K562 (cell line): ENCODE data around the gene CDK14. TPM values are rescaled to one million over a fixed set of nuclear protein-coding genes. Genes with fewer than 3 reads are reported as not detected.

Experiments used
- BDP1 ChIP-seq: IDR thresholded peaks from 3 replicates; pipeline ENCODE4 v1.6.1; 2011; ENCODE audit not compliant: insufficient read length, insufficient read depth
- CBFA2T2 ChIP-seq: fragments of 450-650 bp; conservative IDR thresholded peaks from 2 replicates; pipeline ENCODE4 v1.6.1; 2017; ENCODE audit warnings: mild to moderate bottlenecking
- PURB ChIP-seq: sonication (generic); formaldehyde crosslinking; IDR thresholded peaks from 2 replicates; pipeline ENCODE4 v1.9.0; 2021; ENCODE audit warnings: low read depth, mild to moderate bottlenecking, missing genetic modification reagents
- RBBP5 ChIP-seq: fragments of 200-600 bp; sonication (generic); IDR thresholded peaks from 2 replicates; pipeline ENCODE4 v1.6.1; 2012; ENCODE audit warnings: borderline replicate concordance, mild to moderate bottlenecking, low read length, control low read depth, inconsistent platforms; ENCODE audit not compliant: insufficient read depth, poor library complexity, severe bottlenecking
- RUNX1 ChIP-seq: sonication (generic); IDR thresholded peaks from 2 replicates; pipeline ENCODE4 v1.6.1; 2016; ENCODE audit warnings: antibody characterized with exemption, low read depth
- ZNF184 ChIP-seq: sonication (generic); formaldehyde crosslinking; IDR thresholded peaks from 2 replicates; pipeline ENCODE4 v1.5.0; 2020; ENCODE audit warnings: missing genetic modification reagents
- polyA plus RNA-seq, 8 experiments: library from polyadenylated mRNA; depleted of rRNA in 4 of 8; stranded (reverse) in 5 of 8; unstranded in 3 of 8; fragments of >200 nt; fragmentation: Nextera tagmentation in 2 of 8; fragmentation: Illumina TruSeq in 1 of 8; extraction: Ambion mirVana in 2 of 8; extraction: Trizol in 1 of 8; gene quantifications; 2 replicates each; pipeline versions ENCODE4 v1.2.1 to v1.2.3, GENCODE V29; 2011 to 2014; ENCODE audit warnings: inconsistent platforms in 1 of 8, missing spikeins in 1 of 8
- total RNA-seq, 7 experiments: library from RNA; depleted of rRNA in 6 of 7; stranded (reverse); fragments of >200 nt in 6 of 7; fragmentation: Illumina TruSeq in 2 of 7; extraction: Trizol in 2 of 7; gene quantifications; 2 replicates each; pipeline versions ENCODE4 v1.2.1 to v1.2.3, GENCODE V29; 2011 to 2021; ENCODE audit warnings: low replicate concordance in 1 of 7
- TF ChIP-seq, protein P1 (sequence below): IDR thresholded peaks from 3 replicates; pipeline ENCODE4 v1.6.1; 2011; ENCODE audit warnings: borderline replicate concordance, mild to moderate bottlenecking, moderate library complexity; ENCODE audit not compliant: insufficient read length; ENCODE audit errors: extremely low read depth
- TF ChIP-seq, protein P2 (sequence below), 2 experiments: fragments of 450-650 bp in 1 of 2; sonication (generic) in 1 of 2; formaldehyde crosslinking; conservative IDR thresholded peaks; 2 replicates each; pipeline versions ENCODE4 v1.4.0 to v1.8.1; 2020 to 2022; ENCODE audit warnings: mild to moderate bottlenecking in 1 of 2, missing genetic modification reagents in 1 of 2

The CDK14 gene
- total and polyA plus RNA-seq, 9 of the 15 experiments (the other 6 are each of a cell fraction or from before 2014, with no cell fraction given): 0.03 to 0.91 (median 0.16) TPM

GRCh38 chr7:91165006-91165845 lies 569.1 kb downstream of the CDK14 start (continued):
- no peak for TF ChIP-seq RBBP5
- TF ChIP-seq, protein P1, sequence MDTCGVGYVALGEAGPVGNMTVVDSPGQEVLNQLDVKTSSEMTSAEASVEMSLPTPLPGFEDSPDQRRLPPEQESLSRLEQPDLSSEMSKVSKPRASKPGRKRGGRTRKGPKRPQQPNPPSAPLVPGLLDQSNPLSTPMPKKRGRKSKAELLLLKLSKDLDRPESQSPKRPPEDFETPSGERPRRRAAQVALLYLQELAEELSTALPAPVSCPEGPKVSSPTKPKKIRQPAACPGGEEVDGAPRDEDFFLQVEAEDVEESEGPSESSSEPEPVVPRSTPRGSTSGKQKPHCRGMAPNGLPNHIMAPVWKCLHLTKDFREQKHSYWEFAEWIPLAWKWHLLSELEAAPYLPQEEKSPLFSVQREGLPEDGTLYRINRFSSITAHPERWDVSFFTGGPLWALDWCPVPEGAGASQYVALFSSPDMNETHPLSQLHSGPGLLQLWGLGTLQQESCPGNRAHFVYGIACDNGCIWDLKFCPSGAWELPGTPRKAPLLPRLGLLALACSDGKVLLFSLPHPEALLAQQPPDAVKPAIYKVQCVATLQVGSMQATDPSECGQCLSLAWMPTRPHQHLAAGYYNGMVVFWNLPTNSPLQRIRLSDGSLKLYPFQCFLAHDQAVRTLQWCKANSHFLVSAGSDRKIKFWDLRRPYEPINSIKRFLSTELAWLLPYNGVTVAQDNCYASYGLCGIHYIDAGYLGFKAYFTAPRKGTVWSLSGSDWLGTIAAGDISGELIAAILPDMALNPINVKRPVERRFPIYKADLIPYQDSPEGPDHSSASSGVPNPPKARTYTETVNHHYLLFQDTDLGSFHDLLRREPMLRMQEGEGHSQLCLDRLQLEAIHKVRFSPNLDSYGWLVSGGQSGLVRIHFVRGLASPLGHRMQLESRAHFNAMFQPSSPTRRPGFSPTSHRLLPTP: no peak
- TF ChIP-seq, protein P2, sequence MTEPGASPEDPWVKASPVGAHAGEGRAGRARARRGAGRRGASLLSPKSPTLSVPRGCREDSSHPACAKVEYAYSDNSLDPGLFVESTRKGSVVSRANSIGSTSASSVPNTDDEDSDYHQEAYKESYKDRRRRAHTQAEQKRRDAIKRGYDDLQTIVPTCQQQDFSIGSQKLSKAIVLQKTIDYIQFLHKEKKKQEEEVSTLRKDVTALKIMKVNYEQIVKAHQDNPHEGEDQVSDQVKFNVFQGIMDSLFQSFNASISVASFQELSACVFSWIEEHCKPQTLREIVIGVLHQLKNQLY (CRISPR knock-in tag; conservative IDR thresholded peaks at IDR 0.05): no peak
- TF ChIP-seq PURB (CRISPR knock-in tag): no peak
- no peak for TF ChIP-seq ZNF184 (CRISPR knock-in tag)
- TF ChIP-seq BDP1: no peak
- no peak for TF ChIP-seq CBFA2T2
- no peak for TF ChIP-seq RUNX1
